Sigmoid colon (tissue), 3 donors: ENCODE data around the gene FGF12.

Experiments used
- POLR2A ChIP-seq, 2 donors: fragments of 450-650 bp; IDR thresholded peaks; one replicate each; pipeline ENCODE4 v1.6.1; 2016; ENCODE audit warnings: antibody characterized with exemption in 2 of 2, mild to moderate bottlenecking in 2 of 2, moderate library complexity in 2 of 2
- TF ChIP-seq, protein P1 (sequence below), 4 experiments: fragments of 450-650 bp in 3 of 4; fragments of 200-600 bp in 1 of 4; IDR thresholded peaks; one replicate each; pipeline ENCODE4 v1.5.1; 2016 to 2019; ENCODE audit warnings: antibody characterized with exemption in 4 of 4, mild to moderate bottlenecking in 3 of 4, moderate library complexity in 2 of 4

DNA sequence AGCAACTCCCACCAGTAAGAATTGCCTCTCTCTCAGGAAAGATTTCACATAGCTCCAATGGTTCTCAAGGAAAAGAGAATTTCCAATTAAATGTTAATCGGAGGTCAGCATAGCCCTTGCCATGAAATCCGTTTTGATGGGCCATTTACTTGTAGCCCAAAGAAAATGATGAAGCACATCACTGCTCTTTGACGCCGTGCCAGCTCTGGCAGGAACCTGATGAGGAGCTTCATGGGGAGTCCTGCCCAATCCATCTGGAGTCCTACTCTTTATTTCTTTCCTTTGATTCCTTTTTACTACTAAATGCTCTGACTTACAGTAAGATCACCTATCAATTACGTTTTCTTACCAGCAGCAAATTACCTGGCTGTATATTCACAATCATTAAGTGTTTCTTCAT lies 84.7 kb downstream of the FGF12 start:
- TF ChIP-seq, protein P1, sequence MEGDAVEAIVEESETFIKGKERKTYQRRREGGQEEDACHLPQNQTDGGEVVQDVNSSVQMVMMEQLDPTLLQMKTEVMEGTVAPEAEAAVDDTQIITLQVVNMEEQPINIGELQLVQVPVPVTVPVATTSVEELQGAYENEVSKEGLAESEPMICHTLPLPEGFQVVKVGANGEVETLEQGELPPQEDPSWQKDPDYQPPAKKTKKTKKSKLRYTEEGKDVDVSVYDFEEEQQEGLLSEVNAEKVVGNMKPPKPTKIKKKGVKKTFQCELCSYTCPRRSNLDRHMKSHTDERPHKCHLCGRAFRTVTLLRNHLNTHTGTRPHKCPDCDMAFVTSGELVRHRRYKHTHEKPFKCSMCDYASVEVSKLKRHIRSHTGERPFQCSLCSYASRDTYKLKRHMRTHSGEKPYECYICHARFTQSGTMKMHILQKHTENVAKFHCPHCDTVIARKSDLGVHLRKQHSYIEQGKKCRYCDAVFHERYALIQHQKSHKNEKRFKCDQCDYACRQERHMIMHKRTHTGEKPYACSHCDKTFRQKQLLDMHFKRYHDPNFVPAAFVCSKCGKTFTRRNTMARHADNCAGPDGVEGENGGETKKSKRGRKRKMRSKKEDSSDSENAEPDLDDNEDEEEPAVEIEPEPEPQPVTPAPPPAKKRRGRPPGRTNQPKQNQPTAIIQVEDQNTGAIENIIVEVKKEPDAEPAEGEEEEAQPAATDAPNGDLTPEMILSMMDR (IDR thresholded peaks at IDR 0.05) = no peak
- TF ChIP-seq POLR2A (IDR thresholded peaks at IDR 0.05) = no peak
